22Rv1 (cell line): ENCODE measurements around the gene TMEM11.

Experiments
- ZFX ChIP-seq: fragments of 450-650 bp; IDR thresholded peaks from 2 replicates; pipeline ENCODE4 v1.6.1; 2017; ENCODE audit warnings: antibody characterized with exemption, borderline replicate concordance
- TF ChIP-seq, protein P1 (sequence below): fragments of 450-650 bp; IDR thresholded peaks from 2 replicates; pipeline ENCODE4 v1.5.1; 2017; ENCODE audit warnings: mild to moderate bottlenecking

GRCh38 chr17:21245639-21246084 lies 31.7 kb upstream of the TMEM11 start:
- TF ChIP-seq, protein P1, sequence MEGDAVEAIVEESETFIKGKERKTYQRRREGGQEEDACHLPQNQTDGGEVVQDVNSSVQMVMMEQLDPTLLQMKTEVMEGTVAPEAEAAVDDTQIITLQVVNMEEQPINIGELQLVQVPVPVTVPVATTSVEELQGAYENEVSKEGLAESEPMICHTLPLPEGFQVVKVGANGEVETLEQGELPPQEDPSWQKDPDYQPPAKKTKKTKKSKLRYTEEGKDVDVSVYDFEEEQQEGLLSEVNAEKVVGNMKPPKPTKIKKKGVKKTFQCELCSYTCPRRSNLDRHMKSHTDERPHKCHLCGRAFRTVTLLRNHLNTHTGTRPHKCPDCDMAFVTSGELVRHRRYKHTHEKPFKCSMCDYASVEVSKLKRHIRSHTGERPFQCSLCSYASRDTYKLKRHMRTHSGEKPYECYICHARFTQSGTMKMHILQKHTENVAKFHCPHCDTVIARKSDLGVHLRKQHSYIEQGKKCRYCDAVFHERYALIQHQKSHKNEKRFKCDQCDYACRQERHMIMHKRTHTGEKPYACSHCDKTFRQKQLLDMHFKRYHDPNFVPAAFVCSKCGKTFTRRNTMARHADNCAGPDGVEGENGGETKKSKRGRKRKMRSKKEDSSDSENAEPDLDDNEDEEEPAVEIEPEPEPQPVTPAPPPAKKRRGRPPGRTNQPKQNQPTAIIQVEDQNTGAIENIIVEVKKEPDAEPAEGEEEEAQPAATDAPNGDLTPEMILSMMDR: no peak
- no peak for TF ChIP-seq ZFX
